NK-92 treated with Interleukin-12 subunit alpha and Interleukin-12 subunit beta, amount 100 ng/mL, for 24 hours (cell line): ENCODE results near the gene CYP46A1.
"Not testable (repeated sequence)": the region's sequence is repeated elsewhere in the genome, so short reads cannot be mapped to it uniquely, and the experiment has no call there.

Experiments
- DNase-seq: peaks from one replicate; lab custom pipeline; 2025; lab: John Stamatoyannopoulos, UW

Gene CYP46A1

DNA sequence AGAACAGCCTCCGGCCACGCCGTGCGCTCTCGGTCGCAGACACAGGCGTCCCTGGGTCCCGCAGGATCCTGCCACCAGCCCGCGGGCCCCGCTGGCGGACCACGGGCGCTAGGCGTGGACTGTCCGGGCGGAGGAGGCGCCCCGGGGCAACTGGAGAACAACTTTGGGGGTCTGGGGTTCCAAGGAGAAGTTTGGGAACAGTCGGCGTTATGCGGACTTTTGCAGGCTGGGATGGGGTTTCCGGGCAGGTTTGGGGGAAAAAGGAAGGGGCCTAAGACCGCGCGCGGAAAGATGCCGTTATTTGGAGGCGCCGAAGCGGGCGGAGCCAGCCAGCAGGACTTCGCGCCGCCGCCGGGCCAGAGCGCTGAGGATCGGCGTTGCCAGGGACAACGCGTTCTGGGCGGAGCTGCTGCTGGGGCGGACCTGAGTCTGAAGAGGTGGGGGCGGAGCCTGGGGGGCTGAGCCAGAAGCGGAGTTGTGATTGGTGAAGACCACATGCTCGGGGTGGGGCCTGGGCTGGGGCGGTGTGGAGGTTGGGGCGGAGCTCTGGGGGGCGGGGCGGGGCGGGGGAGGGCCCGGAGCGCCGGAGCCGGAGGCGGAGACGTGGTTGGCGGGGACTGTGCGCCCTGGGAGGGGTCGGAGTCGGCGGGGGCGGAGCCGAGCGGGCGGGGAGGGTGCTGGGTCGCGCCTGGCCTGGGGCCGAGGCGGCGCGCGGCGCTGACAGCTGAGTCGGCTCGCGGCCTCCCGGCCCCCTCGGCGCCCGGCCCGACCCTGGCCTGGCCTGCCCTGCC is at the start of gene CYP46A1:
Gene CYP46A1, plus strand, starts transcription at position 680 of the 791 bp plus-strand sequence. CDS start 120 bp downstream, outside the sequence.
- peak; percentile 97 for DNase-seq

DNA sequence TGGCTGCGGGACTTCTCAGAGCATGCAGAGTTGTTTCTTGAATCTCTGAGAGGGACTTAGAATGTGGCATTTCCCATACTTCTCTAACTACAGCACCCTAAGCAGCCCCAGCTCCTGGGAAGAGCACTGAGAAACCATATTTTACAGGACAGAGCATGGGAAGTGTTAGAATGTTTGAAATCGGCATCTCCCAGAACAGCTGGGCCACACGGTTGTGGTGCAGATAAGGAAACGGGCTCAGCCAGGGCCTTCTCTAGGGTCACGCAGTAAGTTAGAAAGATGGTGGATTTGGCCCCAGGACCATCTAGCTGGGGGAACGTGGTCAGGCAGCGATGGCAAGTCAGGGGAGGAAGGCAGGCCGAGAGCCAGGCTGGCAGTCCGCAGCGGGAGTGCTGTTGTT is 49.7 kb upstream of the CYP46A1 start:
- no peak for DNase-seq

DNA sequence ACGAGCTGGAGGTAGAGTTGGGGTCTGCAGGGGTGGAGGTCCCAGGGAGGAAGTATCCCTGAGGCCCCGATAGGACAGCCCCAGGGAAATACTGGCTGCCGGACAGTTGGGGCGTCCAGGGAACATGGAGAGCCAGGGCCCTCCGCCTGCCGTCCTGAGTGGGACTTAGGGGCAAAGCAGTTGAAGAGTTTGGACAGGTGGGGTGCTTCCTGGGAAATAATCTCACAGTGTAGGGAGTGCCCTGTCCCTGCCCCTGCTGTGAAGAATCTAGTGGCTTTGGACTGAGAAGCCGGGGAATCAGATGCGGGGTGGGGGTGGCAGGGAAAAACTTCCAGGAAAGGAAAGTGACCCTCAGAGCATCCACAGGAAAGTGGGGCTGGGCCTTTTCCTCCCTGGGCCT is 49.0 kb upstream of the CYP46A1 start:
- DNase-seq: no peak

- no peak for DNase-seq
These were observed 47.6 kb upstream of the CYP46A1 start for GRCh38 chr14:99636487-99636886.

DNA sequence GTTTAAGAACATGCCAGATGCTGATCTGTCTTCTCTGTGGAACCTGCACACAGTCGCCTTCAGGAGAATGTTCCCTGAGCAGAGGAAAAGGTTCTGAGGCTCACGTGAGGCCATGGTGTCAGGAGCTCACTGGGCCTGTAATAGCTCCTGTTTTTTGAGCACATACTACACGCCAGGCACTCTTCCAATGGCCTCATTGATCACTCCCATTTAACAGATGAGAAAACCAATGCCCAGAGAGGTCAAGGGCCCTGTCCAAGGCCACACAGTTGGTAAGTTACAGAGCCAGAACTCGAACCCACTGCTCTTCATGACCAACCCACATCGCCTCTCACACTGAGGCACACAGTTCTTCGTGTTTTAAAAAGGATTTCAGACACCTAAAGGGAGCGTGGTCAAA is 46.5 kb upstream of the CYP46A1 start:
- no peak for DNase-seq

DNA sequence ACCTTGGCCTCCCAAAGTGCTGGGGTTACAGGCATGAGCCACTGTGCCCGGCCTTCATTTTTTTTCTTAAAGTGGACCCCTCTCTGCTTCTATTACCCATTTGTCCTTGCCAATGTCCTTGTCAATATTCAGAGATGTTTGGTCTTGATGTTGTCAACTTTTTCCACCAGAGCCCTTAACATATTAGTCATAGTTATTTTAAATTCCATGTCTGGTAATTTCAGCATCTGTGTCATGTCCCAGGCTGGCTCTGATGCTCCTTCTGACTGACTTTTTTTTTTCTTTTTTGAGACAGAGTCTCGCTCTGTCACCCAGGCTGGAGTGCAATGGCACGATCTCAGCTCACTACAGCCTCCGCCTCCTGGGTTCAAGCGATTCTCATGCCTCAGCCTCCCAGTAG is 41.3 kb upstream of the CYP46A1 start:
- DNase-seq: not testable (repeated sequence)

DNA sequence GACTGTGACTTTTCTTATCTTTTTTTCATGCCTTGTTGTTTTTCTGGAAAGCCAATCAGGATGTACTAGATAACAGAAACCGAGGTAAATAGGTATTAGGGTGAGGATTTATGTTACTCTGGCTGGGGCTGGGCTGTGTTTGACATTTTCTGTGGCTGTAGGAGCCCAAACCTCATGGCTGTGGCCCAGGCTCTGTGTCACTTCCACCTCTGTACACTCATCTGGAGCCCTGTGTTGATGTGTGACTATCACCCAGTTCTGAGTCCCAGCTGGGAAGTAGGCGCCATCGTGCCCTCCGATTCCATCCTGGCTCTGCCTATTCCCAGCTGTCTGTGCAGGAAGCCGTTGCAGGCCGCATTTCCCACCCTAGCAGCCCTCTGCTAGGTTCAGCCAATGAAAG is 40.8 kb upstream of the CYP46A1 start:
- DNase-seq: no peak

- no peak for DNase-seq
These were observed 40.0 kb upstream of the CYP46A1 start for GRCh38 chr14:99644035-99644587.

- DNase-seq: no peak
These were observed 39.2 kb upstream of the CYP46A1 start, which contains the start of gene HHIPL1 for GRCh38 chr14:99644723-99645544. TSS of gene HHIPL1 (plus strand) at chr14:99645129. CDS start at chr14:99645208, 79 bp downstream.

DNA sequence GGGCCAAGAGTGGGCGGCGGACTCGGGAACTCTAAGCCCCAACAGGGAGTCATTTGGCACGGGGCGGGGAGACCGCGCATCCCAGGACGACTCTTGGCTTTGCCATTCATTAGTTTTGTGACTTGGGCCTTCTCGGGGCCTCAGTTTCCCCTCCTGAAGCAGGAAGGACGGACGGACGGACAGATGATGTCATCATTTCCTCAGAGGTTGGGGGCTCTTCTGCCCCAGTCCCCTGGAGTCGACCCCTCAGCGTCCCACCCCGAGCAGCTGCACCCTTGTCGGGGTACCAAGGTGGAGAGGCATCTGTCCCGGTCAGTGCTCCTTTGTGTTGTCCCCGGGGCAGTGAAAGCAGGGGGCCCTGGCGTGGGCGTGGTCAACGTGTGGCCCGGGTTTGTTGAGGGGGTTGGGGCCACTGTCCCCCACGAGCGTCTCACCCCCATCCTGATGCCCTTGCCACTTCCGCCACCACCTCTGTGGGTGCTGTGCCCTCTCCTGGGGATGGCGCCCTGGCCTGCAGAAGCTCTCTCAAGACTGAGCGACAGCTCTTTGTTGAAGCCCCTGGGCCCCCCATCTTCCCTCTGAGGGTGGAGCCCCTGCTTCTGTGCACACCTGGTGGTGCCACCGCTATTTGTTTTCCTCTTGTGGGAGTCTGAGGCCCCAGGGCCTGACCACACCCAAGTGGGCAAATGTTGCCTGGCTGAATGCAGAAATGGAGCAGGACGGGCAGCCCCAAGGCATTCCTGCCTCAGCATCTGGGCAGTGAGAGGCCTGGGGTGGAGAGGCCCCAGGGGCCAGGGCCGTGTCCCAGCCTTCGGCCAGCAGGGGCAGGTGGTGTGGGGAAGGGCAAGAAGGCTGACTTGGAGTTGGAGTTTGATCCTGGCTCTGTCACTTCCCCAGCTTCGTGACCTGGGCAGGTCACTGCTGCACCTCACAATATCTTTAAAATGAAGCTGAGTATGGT is 38.3 kb upstream of the CYP46A1 start:
- DNase-seq: no peak

- no peak for DNase-seq
These were observed 36.7 kb upstream of the CYP46A1 start for GRCh38 chr14:99647411-99647810.

- no peak for DNase-seq
These were observed 35.9 kb upstream of the CYP46A1 start for GRCh38 chr14:99648027-99648784.

- no peak for DNase-seq
These were observed 34.9 kb upstream of the CYP46A1 start for GRCh38 chr14:99649219-99649618.

- no peak for DNase-seq
These were observed 34.5 kb upstream of the CYP46A1 start for GRCh38 chr14:99649643-99650042.

GRCh38 chr14:99650189-99650588 is 33.9 kb upstream of the CYP46A1 start:
- DNase-seq: no peak

- no peak for DNase-seq
These were observed 31.9 kb upstream of the CYP46A1 start for GRCh38 chr14:99651953-99652746.

DNA sequence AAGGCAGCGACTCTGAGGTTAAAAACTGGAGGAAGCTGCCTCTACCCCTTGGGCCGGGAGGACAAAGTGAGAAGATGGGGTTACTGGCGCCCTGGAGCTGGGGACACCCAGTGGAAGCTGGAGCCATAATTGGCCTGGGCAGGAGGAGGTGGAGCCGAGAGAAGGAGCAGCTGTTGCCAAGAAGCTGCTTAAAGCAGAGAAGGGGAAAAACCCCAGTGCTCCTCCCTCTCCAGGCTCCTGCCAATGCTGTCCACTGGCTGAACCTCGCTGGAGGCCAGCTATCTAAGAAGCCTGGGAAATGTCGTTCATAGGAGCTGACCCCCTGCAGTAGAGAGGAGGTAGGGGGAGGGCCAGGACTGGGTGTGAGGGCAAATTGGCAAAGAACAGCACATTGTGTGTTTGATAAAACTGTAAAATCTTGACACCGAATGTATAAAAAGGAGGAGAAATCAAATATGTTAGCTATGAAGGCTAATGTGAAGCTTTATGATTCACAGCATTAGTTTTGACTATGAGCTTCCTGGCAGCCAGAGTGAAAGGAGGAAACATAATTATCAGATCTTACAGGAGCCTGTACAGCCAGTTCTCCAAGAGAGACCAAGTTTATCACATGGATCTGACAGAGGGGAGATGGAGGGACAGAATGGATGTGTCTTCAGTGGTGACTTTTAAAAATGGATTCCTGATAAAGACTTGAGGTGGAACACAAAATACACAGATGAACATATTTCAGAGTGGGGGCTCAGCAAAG is 29.7 kb upstream of the CYP46A1 start:
- no peak for DNase-seq

GRCh38 chr14:99655521-99655920 is 28.6 kb upstream of the CYP46A1 start:
- no peak for DNase-seq

GRCh38 chr14:99656171-99656570 is 27.9 kb upstream of the CYP46A1 start:
- no peak for DNase-seq
